GM20000 (cell line): ENCODE measurements around the gene S100A11.

Experiments
- DNase-seq: peaks from one replicate; pipeline ENCODE4 v3.0.0; 2012; ENCODE audit warnings: low spot score
- CTCF ChIP-seq: IDR thresholded peaks from 2 replicates; pipeline ENCODE4 v1.5.1; 2012; ENCODE audit warnings: mild to moderate bottlenecking, control low read depth; ENCODE audit errors: extremely low read depth, missing control alignments

Gene S100A11

GRCh38 chr1:151989211-151989862, 47.5 kb downstream of the S100A11 start:
- DNase-seq = no peak
- no peak for TF ChIP-seq CTCF

GRCh38 chr1:151988405-151988923, 48.3 kb downstream of the S100A11 start:
- no peak for DNase-seq
- no peak for TF ChIP-seq CTCF

GRCh38 chr1:151986501-151987190, 50.2 kb downstream of the S100A11 start:
- no peak for TF ChIP-seq CTCF
- no peak for DNase-seq

- no peak for DNase-seq
- TF ChIP-seq CTCF = no peak
Observed at GRCh38 chr1:151985768-151986167, 51.0 kb downstream of the S100A11 start.

GRCh38 chr1:151985270-151985669, 51.5 kb downstream of the S100A11 start:
- no peak for DNase-seq
- no peak for TF ChIP-seq CTCF

GRCh38 chr1:151984313-151984956, 52.4 kb downstream of the S100A11 start:
- no peak for TF ChIP-seq CTCF
- peak; percentile 60 for DNase-seq
